Body of pancreas (tissue), 4 donors: Measurements from ENCODE around the gene EGR4. TPM values are rescaled to one million over a fixed set of nuclear protein-coding genes. Genes with fewer than 3 reads are reported as not detected.

ENCODE experiments used
- ATAC-seq: fragments of 150-250 bp; one replicate; pipeline ENCODE4 v1.9.1; 2016
- DNase-seq, 4 donors: peaks; one replicate each; pipeline ENCODE4 v3.0.0-alpha.2; 2019
- H3K27ac ChIP-seq, 4 donors: fragments of 200-600 bp; sonication (generic); 1 replicate in 3 of 4; 2 replicates in 1 of 4; pipeline versions ENCODE4 v1.5.1 to v1.6.1; 2016 to 2019; ENCODE audit warnings: mild to moderate bottlenecking in 1 of 4, mixed read lengths in 1 of 4, moderate library complexity in 1 of 4
- H3K27me3 ChIP-seq, 2 donors: fragments of 200-600 bp; sonication (generic); one replicate each; pipeline ENCODE4 v1.6.0; 2016; ENCODE audit warnings: mild to moderate bottlenecking in 1 of 2
- H3K36me3 ChIP-seq, 2 donors: fragments of 200-600 bp; sonication (generic); replicated peaks in 1 of 2; 2 replicates each; pipeline ENCODE4 v1.5.1; 2016; ENCODE audit warnings: low read depth in 2 of 2; ENCODE audit not compliant: insufficient read depth in 1 of 2
- H3K4me1 ChIP-seq: fragments of 200-600 bp; sonication (generic); one replicate; pipeline ENCODE4 v1.6.0; 2016
- H3K4me3 ChIP-seq, 2 donors: fragments of 200-600 bp; sonication (generic); 1 replicate in 1 of 2; 2 replicates in 1 of 2; pipeline ENCODE4 v1.5.1; 2016 to 2019
- H3K9me3 ChIP-seq, 3 donors: fragments of 200-600 bp; sonication (generic); 1 replicate in 2 of 3; 2 replicates in 1 of 3; pipeline ENCODE4 v1.5.1; 2016
- POLR2A ChIP-seq, 3 donors: fragments of 450-650 bp; IDR thresholded peaks; one replicate each; pipeline ENCODE4 v1.6.1; 2016; ENCODE audit warnings: antibody characterized with exemption in 3 of 3, mild to moderate bottlenecking in 2 of 3
- WGBS, 2 donors: methylation state at CpG; one replicate each; pipeline ENCODE4 v1.1.5; 2017; 5-methylcytosine and 5-hydroxymethylcytosine counted together
- intact Hi-C: fragments of 100-400 bp; cut with DNase I; formaldehyde crosslinking; loops from one replicate; pipeline ENCODE4 v1.15.1; 2023
- total RNA-seq, 2 donors: library from RNA; depleted of rRNA; stranded (reverse); fragments of >200 nt; gene quantifications; one replicate each; pipeline ENCODE4 v1.1.0, GENCODE V29; 2016
- TF ChIP-seq, protein P1 (sequence below), 7 experiments: fragments of 450-650 bp in 4 of 7; fragments of 200-600 bp in 3 of 7; sonication (generic) in 3 of 7; IDR thresholded peaks; one replicate each; pipeline ENCODE4 v1.5.1; 2016 to 2019; ENCODE audit warnings: antibody characterized with exemption in 7 of 7

EGR4 gene
- total RNA-seq, 2 donors from 2014 or later = not detected

DNA sequence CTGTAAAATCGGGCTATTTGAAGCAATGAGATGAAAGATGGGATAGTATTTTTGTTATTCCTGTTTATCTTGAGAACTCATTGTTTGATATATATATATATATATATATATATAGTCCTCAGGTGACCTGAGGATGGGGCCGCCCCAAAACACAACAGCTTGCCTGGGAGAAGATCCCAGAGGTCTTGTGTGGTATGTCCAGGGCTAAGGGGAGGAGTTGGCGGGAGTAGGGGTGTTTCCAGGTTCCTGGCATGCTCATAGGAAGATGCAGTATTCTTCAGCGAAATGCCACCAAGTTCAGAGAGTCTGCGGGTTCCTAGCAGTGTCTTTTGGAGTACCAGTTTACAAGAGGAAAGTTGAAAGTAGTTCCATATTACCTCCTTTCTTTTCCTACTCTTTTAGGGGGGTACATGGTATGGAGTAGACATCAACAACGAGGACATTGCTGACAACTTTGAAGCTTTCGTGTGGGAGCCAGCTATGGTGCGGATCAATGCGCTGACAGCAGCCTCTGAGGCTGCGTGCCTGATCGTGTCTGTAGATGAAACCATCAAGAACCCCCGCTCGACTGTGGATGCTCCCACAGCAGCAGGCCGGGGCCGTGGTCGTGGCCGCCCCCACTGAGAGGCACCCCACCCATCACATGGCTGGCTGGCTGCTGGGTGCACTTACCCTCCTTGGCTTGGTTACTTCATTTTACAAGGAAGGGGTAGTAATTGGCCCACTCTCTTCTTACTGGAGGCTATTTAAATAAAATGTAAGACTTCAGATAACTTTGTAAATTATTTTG is 40.9 kb downstream of the EGR4 start:
- TF ChIP-seq, protein P1, sequence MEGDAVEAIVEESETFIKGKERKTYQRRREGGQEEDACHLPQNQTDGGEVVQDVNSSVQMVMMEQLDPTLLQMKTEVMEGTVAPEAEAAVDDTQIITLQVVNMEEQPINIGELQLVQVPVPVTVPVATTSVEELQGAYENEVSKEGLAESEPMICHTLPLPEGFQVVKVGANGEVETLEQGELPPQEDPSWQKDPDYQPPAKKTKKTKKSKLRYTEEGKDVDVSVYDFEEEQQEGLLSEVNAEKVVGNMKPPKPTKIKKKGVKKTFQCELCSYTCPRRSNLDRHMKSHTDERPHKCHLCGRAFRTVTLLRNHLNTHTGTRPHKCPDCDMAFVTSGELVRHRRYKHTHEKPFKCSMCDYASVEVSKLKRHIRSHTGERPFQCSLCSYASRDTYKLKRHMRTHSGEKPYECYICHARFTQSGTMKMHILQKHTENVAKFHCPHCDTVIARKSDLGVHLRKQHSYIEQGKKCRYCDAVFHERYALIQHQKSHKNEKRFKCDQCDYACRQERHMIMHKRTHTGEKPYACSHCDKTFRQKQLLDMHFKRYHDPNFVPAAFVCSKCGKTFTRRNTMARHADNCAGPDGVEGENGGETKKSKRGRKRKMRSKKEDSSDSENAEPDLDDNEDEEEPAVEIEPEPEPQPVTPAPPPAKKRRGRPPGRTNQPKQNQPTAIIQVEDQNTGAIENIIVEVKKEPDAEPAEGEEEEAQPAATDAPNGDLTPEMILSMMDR (IDR thresholded peaks at IDR 0.05) = no peak
- no peak for TF ChIP-seq POLR2A (IDR thresholded peaks at IDR 0.05)
- ATAC-seq (no peak), DNase-seq (no peak)
- Histone ChIP-seq H3K27ac (no peak overlapping the region), H3K27me3 (no peaks in the 10 kb centered on the region), H3K4me3 (no peak overlapping the region), H3K9me3 (no peaks in the 10 kb centered on the region), H3K4me1 (peaks cover 17% of the 10 kb centered on the region), H3K36me3 (peaks cover 0 to 23% of the 10 kb centered on the region in 2 donors)
- intact Hi-C loops = no loop called here
- 92 to 94% methylated on average over 14 to 17 of the region's 17 CpGs for WGBS, 2 donors

GRCh38 chr2:73250872-73251846 is 42.2 kb downstream of the EGR4 start:
- 55 to 60% methylated on average over 17 of the region's 17 CpGs for WGBS, 2 donors
- no peak for TF ChIP-seq POLR2A (IDR thresholded peaks at IDR 0.05)
- TF ChIP-seq, protein P1 (IDR thresholded peaks at IDR 0.05) = no peak
- Histone ChIP-seq H3K27ac (peak overlapping the region in 3 of 4 donors; percentile 5 to 30 (median 8)), H3K27me3 (no peaks in the 10 kb centered on the region), H3K4me3 (no peak overlapping the region), H3K9me3 (no peaks in the 10 kb centered on the region), H3K36me3 (peaks cover 7 to 24% of the 10 kb centered on the region in 2 donors), H3K4me1 (peaks cover 17% of the 10 kb centered on the region)
- DNase-seq = peak; percentile 56 to 77 (median 66)
- intact Hi-C loops = no loop called here
- peak; percentile 61 for ATAC-seq

DNA sequence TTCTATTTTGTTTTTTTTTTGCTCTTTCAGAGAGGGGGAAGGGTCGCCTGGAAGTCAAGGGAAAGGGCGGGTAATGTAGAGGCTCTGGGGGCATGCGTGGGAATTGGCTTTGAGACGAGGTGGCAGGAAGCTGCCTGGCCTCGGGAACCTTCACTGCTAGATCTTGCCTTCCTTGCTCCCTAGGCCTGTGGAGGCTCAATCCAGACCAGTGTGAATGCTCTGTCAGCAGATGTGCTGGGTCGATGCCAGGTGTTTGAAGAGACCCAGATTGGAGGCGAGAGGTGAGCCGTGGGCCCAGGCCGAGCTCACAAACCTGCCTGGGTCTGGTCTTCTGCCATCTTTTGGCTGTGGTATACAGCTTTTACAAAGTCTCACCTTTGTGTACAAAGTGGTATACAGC is 43.7 kb downstream of the EGR4 start:
- ATAC-seq = no peak

DNA sequence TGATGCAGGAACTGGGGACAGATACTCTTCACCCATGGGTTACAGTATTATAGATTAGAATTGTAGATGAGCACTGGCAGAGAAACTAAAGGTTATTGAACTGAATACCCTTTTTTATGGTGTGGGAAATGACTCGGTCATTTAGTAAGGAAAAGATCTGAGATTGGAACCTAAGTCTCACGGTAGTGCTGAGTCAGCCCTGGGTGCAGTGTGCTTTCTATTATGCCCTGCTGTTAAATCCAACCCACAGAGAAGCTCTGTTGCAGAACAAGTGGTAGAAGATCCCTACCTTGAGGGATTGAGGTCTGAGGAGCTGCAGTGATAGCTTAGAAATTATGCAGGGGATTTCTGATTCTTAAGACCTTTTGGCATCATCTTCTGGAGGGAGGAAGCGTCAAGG is 46.5 kb downstream of the EGR4 start:
- no peaks in the 10 kb centered on the region for H3K27me3 ChIP-seq
- 76 to 78% methylated on average over 3 of the region's 3 CpGs for WGBS, 2 donors
- H3K4me1 ChIP-seq = peaks cover 17% of the 10 kb centered on the region
- intact Hi-C loops = no loop called here
- TF ChIP-seq, protein P1 (IDR thresholded peaks at IDR 0.05) = no peak
- no peak for TF ChIP-seq POLR2A (IDR thresholded peaks at IDR 0.05)
- ATAC-seq (no peak), DNase-seq (no peak)
- H3K9me3 ChIP-seq = no peaks in the 10 kb centered on the region
- no peak overlapping the region for H3K4me3 ChIP-seq
- no peak overlapping the region for H3K27ac ChIP-seq
- peaks cover 7 to 35% of the 10 kb centered on the region in 2 donors for H3K36me3 ChIP-seq

More for the DNA sequence above, 43.7 kb downstream of the EGR4 start:
- Histone ChIP-seq H3K36me3 (peaks cover 7 to 35% of the 10 kb centered on the region in 2 donors), H3K27me3 (no peaks in the 10 kb centered on the region), H3K27ac (peak overlapping the region in 1 of 4 donors; percentile 1), H3K4me1 (peaks cover 17% of the 10 kb centered on the region), H3K4me3 (no peak overlapping the region), H3K9me3 (no peaks in the 10 kb centered on the region)
- peak in 1 of 4 donors; percentile 26 for DNase-seq
- intact Hi-C loops = no loop called here
- WGBS, 2 donors = 81 to 93% methylated on average over 9 of the region's 9 CpGs
- no peak for TF ChIP-seq POLR2A (IDR thresholded peaks at IDR 0.05)
- TF ChIP-seq, protein P1 (IDR thresholded peaks at IDR 0.05) = no peak
